OCI-LY7 (cell line): ENCODE measurements around the gene ZNF804A. TPM values are rescaled to one million over a fixed set of nuclear protein-coding genes. Genes with fewer than 3 reads are reported as not detected.

Experiments
- BruUV-seq: library from RNA; stranded (reverse); fragments of 400-500 nt; replicated peaks from 2 replicates; lab custom pipeline; 2021; lab: Mats Ljungman, UMichigan
- CTCF ChIA-PET: fragments of 300-600 bp; sonication (Branson Sonifier 250); formaldehyde crosslinking; loops from one replicate; lab custom pipeline; 2022; ENCODE audit warnings: antibody characterized with exemption; ENCODE audit not compliant: unreplicated experiment; lab: Charles Lee
- POLR2A ChIA-PET: fragments of 300-600 bp; sonication (Branson Sonifier 250); formaldehyde crosslinking; loops from one replicate; lab custom pipeline; 2022; ENCODE audit warnings: antibody characterized with exemption; lab: Charles Lee
- DNase-seq: peaks from one replicate; pipeline ENCODE4 v3.0.0-alpha.2; 2015; ENCODE audit warnings: low spot score
- H2AFZ ChIP-seq: fragments of 200-600 bp; sonication (generic), shearing (Covaris generic); 2 replicates; pipeline ENCODE4 v1.6.1; 2014; ENCODE audit warnings: mild to moderate bottlenecking, antibody characterized with exemption, low read length, moderate library complexity
- H3K27ac ChIP-seq: fragments of 200-600 bp; sonication (generic); 2 replicates; pipeline ENCODE4 v1.5.1; 2014; ENCODE audit warnings: mixed run types, low read depth, mild to moderate bottlenecking, moderate library complexity, low read length, inconsistent platforms; ENCODE audit not compliant: poor library complexity, severe bottlenecking
- H3K36me3 ChIP-seq: fragments of 200-600 bp; sonication (generic); 2 replicates; pipeline ENCODE4 v1.6.1; 2014; ENCODE audit warnings: mild to moderate bottlenecking, antibody characterized with exemption, low read length, moderate library complexity, mixed read lengths; ENCODE audit not compliant: insufficient read depth
- H3K4me1 ChIP-seq: fragments of 200-600 bp; sonication (generic); 2 replicates; pipeline ENCODE4 v1.5.1; 2014; ENCODE audit warnings: mild to moderate bottlenecking, low read length; ENCODE audit not compliant: insufficient read depth, poor library complexity, severe bottlenecking
- H3K4me2 ChIP-seq: fragments of 200-600 bp; sonication (generic); 2 replicates; pipeline ENCODE4 v1.6.1; 2014; ENCODE audit warnings: mild to moderate bottlenecking, low read length
- H3K4me3 ChIP-seq: fragments of 200-600 bp; sonication (generic); 2 replicates; pipeline ENCODE4 v1.5.1; 2014; ENCODE audit warnings: mild to moderate bottlenecking, low read depth, low read length; ENCODE audit not compliant: poor library complexity, severe bottlenecking
- H3K79me2 ChIP-seq: fragments of 200-600 bp; sonication (generic); 2 replicates; pipeline ENCODE4 v1.6.1; 2016; ENCODE audit warnings: low read depth, mild to moderate bottlenecking, low read length, moderate library complexity, mixed read lengths; ENCODE audit not compliant: insufficient read depth
- H3K9me2 ChIP-seq: fragments of 200-600 bp; sonication (generic); 2 replicates; pipeline ENCODE4 v1.6.1; 2016; ENCODE audit warnings: mild to moderate bottlenecking, low read length, mixed read lengths; ENCODE audit not compliant: insufficient read depth
- H3K9me3 ChIP-seq: fragments of 200-600 bp; sonication (generic); 2 replicates; pipeline ENCODE4 v1.6.1; 2014; ENCODE audit warnings: mild to moderate bottlenecking, mixed run types, low read length, mixed read lengths
- H4K20me1 ChIP-seq: fragments of 200-600 bp; sonication (generic); 2 replicates; pipeline ENCODE4 v1.6.1; 2014; ENCODE audit warnings: mild to moderate bottlenecking, antibody characterized with exemption, low read length, moderate library complexity, mixed read lengths; ENCODE audit not compliant: insufficient read depth
- CTCF ChIP-seq: fragments of 200-600 bp; sonication (generic); conservative IDR thresholded peaks from 2 replicates; pipeline ENCODE4 v1.5.1; 2014; ENCODE audit warnings: mild to moderate bottlenecking, antibody characterized with exemption, low read length, moderate library complexity, mixed read lengths
- EZH2phosphoT487 ChIP-seq: fragments of 200-600 bp; sonication (generic); IDR thresholded peaks from 2 replicates; pipeline ENCODE4 v1.6.1; 2018; ENCODE audit warnings: low read depth, borderline replicate concordance, mild to moderate bottlenecking, mixed run types, antibody characterized with exemption, low read length, moderate library complexity, mixed read lengths
- intact Hi-C: fragments of 100-400 bp; cut with micrococcal nuclease; formaldehyde crosslinking; loops from one replicate; pipeline ENCODE4 v1.10.0; 2022; ENCODE audit not compliant: unreplicated experiment
- total RNA-seq, 2 experiments: library from RNA; depleted of rRNA in 1 of 2; stranded (reverse); fragments of >200 nt in 1 of 2; shearing (Covaris generic) in 1 of 2; gene quantifications; 2 replicates each; pipeline ENCODE4 v1.2.3, GENCODE V29; 2014 to 2022

ZNF804A gene
- total RNA-seq, 2 experiments from 2014 or later = 14.4 to 19.9 TPM

- peaks cover 29% of the 10 kb centered on the region for H3K9me3 ChIP-seq
- no peak overlapping the region for H3K27ac ChIP-seq
- DNase-seq = no peak
- H3K4me2 ChIP-seq = no peak overlapping the region
- H3K9me2 ChIP-seq = no peaks in the 10 kb centered on the region
- intact Hi-C loops = no loop called here
- POLR2A ChIA-PET = interaction anchor here (0.6 to 1.0 kb wide), 3 partner anchors 10 to 184 kb away, joined by 3 read pairs; no protein-coding TSS in a partner anchor
- TF ChIP-seq CTCF (no peak), EZH2phosphoT487 (no peak)
- H3K4me3 ChIP-seq = no peak overlapping the region
- no peaks in the 10 kb centered on the region for H4K20me1 ChIP-seq
- H3K79me2 ChIP-seq = peaks cover 66% of the 10 kb centered on the region; the same call in 1 of the 2 replicates
- H2AFZ ChIP-seq = no peak overlapping the region
- H3K4me1 ChIP-seq = no peaks in the 10 kb centered on the region
- peaks cover 55% of the 10 kb centered on the region for H3K36me3 ChIP-seq
- no TSS peak for BruUV-seq
- CTCF ChIA-PET = no interaction called here
Measured at GRCh38 chr2:184677171-184677570, 78.8 kb downstream of the ZNF804A start.

- H3K9me2 ChIP-seq = no peaks in the 10 kb centered on the region
- no TSS peak for BruUV-seq
Measured at GRCh38 chr2:184679219-184680018, 81.1 kb downstream of the ZNF804A start.

More at GRCh38 chr2:184679219-184680018, 81.1 kb downstream of the ZNF804A start:
- POLR2A ChIA-PET = interaction anchor here (0.7 to 1.4 kb wide), 2 partner anchors 9 to 100 kb away, joined by 3 to 4 read pairs; no protein-coding TSS in a partner anchor
- CTCF ChIA-PET = no interaction called here
- H3K9me3 ChIP-seq = peaks cover 29% of the 10 kb centered on the region
- no peak overlapping the region for H2AFZ ChIP-seq
- no peak overlapping the region for H3K4me2 ChIP-seq
- H4K20me1 ChIP-seq = no peaks in the 10 kb centered on the region
- no peak overlapping the region for H3K27ac ChIP-seq
- no peak for TF ChIP-seq EZH2phosphoT487
- no peak for TF ChIP-seq CTCF
- no peak for DNase-seq
- no peaks in the 10 kb centered on the region for H3K4me1 ChIP-seq
- no peak overlapping the region for H3K4me3 ChIP-seq
- intact Hi-C loops = no loop called here
- H3K79me2 ChIP-seq = peaks cover 65% of the 10 kb centered on the region; the same call in 1 of the 2 replicates
- H3K36me3 ChIP-seq = peaks cover 45% of the 10 kb centered on the region
